Liver (tissue), 9 donors: ENCODE data around the gene BGN. TPM values are rescaled to one million over a fixed set of nuclear protein-coding genes. Genes with fewer than 3 reads are reported as not detected.

ENCODE experiments used
- DNase-seq: peaks from one replicate; pipeline ENCODE4 v3.0.0-alpha.2; 2017; ENCODE audit warnings: low spot score
- H3K27ac ChIP-seq, 2 donors: one replicate each; pipeline ENCODE4 v1.7.0; 2013; ENCODE audit warnings: inconsistent platforms in 2 of 2, low read length in 2 of 2, control low read depth in 1 of 2, low read depth in 1 of 2, mild to moderate bottlenecking in 1 of 2
- H3K27me3 ChIP-seq, 4 donors: one replicate each; pipeline versions ENCODE4 v1.6.1 to v1.7.0; 2013; ENCODE audit warnings: low read length in 3 of 4, inconsistent platforms in 1 of 4, mild to moderate bottlenecking in 1 of 4, moderate library complexity in 1 of 4; ENCODE audit not compliant: control insufficient read depth in 4 of 4, insufficient read depth in 4 of 4
- H3K36me3 ChIP-seq, 4 donors: one replicate each; pipeline versions ENCODE4 v1.6.1 to v1.7.0; 2013; ENCODE audit warnings: low read length in 3 of 4, mild to moderate bottlenecking in 3 of 4, low read depth in 1 of 4, moderate library complexity in 1 of 4; ENCODE audit not compliant: control insufficient read depth in 4 of 4, insufficient read depth in 3 of 4
- H3K4me1 ChIP-seq, 4 donors: one replicate each; pipeline versions ENCODE4 v1.6.1 to v1.7.0; 2013; ENCODE audit warnings: low read length in 3 of 4, mild to moderate bottlenecking in 3 of 4, moderate library complexity in 1 of 4; ENCODE audit not compliant: control insufficient read depth in 4 of 4, insufficient read depth in 4 of 4
- H3K4me3 ChIP-seq, 3 donors: one replicate each; pipeline versions ENCODE4 v1.6.1 to v1.7.0; 2013; ENCODE audit warnings: low read length in 3 of 3, control low read depth in 1 of 3, low read depth in 1 of 3, mild to moderate bottlenecking in 1 of 3
- H3K9ac ChIP-seq, 2 donors: one replicate each; pipeline ENCODE4 v1.7.0; 2013; ENCODE audit warnings: low read length in 2 of 2, mild to moderate bottlenecking in 2 of 2, moderate library complexity in 2 of 2, control low read depth in 1 of 2, low read depth in 1 of 2
- H3K9me3 ChIP-seq, 4 donors: one replicate each; pipeline versions ENCODE4 v1.6.1 to v1.7.0; 2013; ENCODE audit warnings: low read length in 3 of 4; ENCODE audit not compliant: control insufficient read depth in 4 of 4
- EGR1 ChIP-seq, 2 donors: IDR thresholded peaks; 2 replicates each; pipeline ENCODE4 v1.6.1; 2016 to 2018; ENCODE audit warnings: antibody characterized with exemption in 2 of 2, low read depth in 2 of 2
- FOXA1 ChIP-seq: IDR thresholded peaks from 2 replicates; pipeline ENCODE4 v1.6.1; 2016; ENCODE audit warnings: antibody characterized with exemption
- FOXA2 ChIP-seq: IDR thresholded peaks from 2 replicates; pipeline ENCODE4 v1.6.1; 2016; ENCODE audit warnings: antibody characterized with exemption
- GABPA ChIP-seq, 2 donors: IDR thresholded peaks in 1 of 2; conservative IDR thresholded peaks in 1 of 2; 2 replicates each; pipeline ENCODE4 v1.6.1; 2016; ENCODE audit warnings: antibody characterized with exemption in 2 of 2, mild to moderate bottlenecking in 1 of 2, moderate library complexity in 1 of 2
- HNF4A ChIP-seq, 2 donors: conservative IDR thresholded peaks; 2 replicates each; pipeline ENCODE4 v1.6.1; 2016; ENCODE audit warnings: antibody characterized with exemption in 2 of 2, mild to moderate bottlenecking in 2 of 2
- HNF4G ChIP-seq: IDR thresholded peaks from 2 replicates; pipeline ENCODE4 v1.6.1; 2016; ENCODE audit warnings: antibody characterized with exemption
- NR2F2 ChIP-seq: IDR thresholded peaks from 2 replicates; pipeline ENCODE4 v1.6.1; 2016; ENCODE audit warnings: antibody characterized with exemption
- RAD21 ChIP-seq, 2 donors: IDR thresholded peaks; 2 replicates each; pipeline ENCODE4 v1.6.1; 2016; ENCODE audit warnings: antibody characterized with exemption in 2 of 2, mild to moderate bottlenecking in 2 of 2
- RXRA ChIP-seq, 2 donors: IDR thresholded peaks; 2 replicates each; pipeline ENCODE4 v1.6.1; 2017 to 2018; ENCODE audit warnings: antibody characterized with exemption in 2 of 2, mild to moderate bottlenecking in 1 of 2
- SP1 ChIP-seq: IDR thresholded peaks from 2 replicates; pipeline ENCODE4 v1.6.1; 2018; ENCODE audit warnings: antibody characterized with exemption, mild to moderate bottlenecking
- TAF1 ChIP-seq: conservative IDR thresholded peaks from 2 replicates; pipeline ENCODE4 v1.6.1; 2016; ENCODE audit warnings: antibody characterized with exemption, mild to moderate bottlenecking
- YY1 ChIP-seq: IDR thresholded peaks from 2 replicates; pipeline ENCODE4 v1.6.1; 2016; ENCODE audit warnings: antibody characterized with exemption, mild to moderate bottlenecking
- WGBS: extraction: QIAGEN DNeasy Blood & Tissue Kit; methylation state at CpG from one replicate; pipeline ENCODE4 v1.1.7; 2013; 5-methylcytosine and 5-hydroxymethylcytosine counted together
- polyA plus RNA-seq, 2 donors: library from polyadenylated mRNA; stranded (reverse) in 1 of 2; unstranded in 1 of 2; fragments of 200-250 nt in 1 of 2; fragments of >200 nt in 1 of 2; fragmentation: Nextera tagmentation in 1 of 2; extraction: Ambion mirVana in 1 of 2; gene quantifications; one replicate each; pipeline versions ENCODE4 v1.2.1 to v1.2.3, GENCODE V29; 2013 to 2015
- total RNA-seq, 2 donors: library from RNA; depleted of rRNA; stranded (reverse); fragments of >200 nt; gene quantifications; one replicate each; pipeline ENCODE4 v1.2.3, GENCODE V29; 2014
- TF ChIP-seq, protein P1 (sequence below): IDR thresholded peaks from 2 replicates; pipeline ENCODE4 v1.6.1; 2016; ENCODE audit warnings: antibody characterized with exemption
- TF ChIP-seq, protein P2 (sequence below): IDR thresholded peaks from 2 replicates; pipeline ENCODE4 v1.6.1; 2016; ENCODE audit warnings: antibody characterized with exemption
- TF ChIP-seq, protein P3 (sequence below): fragments of 150-350 bp; IDR thresholded peaks from 2 replicates; pipeline ENCODE4 v1.5.1; 2017; ENCODE audit warnings: improper control_type of control experiment, low read depth, low read length; ENCODE audit not compliant: missing input control
- TF ChIP-seq, protein P4 (sequence below): IDR thresholded peaks from 2 replicates; pipeline ENCODE4 v1.6.1; 2016; ENCODE audit warnings: antibody characterized with exemption, mild to moderate bottlenecking
- TF ChIP-seq, protein P5 (sequence below): IDR thresholded peaks from 2 replicates; pipeline ENCODE4 v1.6.1; 2016; ENCODE audit warnings: antibody characterized with exemption
- donor health status: healthy.
- donor health status: healthy.
- donor health status: healthy.
- donor health status: healthy.
- donor health status: healthy.

Gene BGN
- total and polyA plus RNA-seq, 4 donors = 11.7 to 131 (median 44.8) TPM

DNA sequence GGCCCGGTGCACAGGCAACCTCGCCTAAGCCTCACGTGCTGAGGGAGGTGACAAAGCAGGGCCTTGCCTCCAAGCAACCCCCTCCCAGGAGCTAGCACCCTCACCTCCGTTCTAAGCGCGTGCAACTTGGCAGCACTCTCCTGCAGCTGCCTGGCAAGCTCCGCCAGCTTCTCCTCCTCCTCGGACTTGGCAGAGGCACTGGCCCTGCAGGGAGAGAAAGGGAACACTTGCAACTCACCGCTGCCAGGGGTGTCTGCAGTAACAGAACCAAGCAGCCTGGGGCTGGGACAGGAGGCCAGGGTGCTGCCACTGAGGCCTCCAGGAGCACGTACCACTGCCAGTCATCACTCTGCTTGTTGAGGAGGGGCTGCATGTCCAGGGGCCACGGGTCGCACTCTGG, 38.6 kb upstream of the BGN start:
- 94% methylated on average over 12 of the region's 12 CpGs for WGBS
- TF ChIP-seq RAD21 (IDR thresholded peaks at IDR 0.05) (no peak), RXRA (IDR thresholded peaks at IDR 0.05) (no peak), YY1 (no peak), SP1 (no peak), FOXA1 (no peak), NR2F2 (no peak), TAF1 (no peak), FOXA2 (no peak)
- TF ChIP-seq, protein P1, sequence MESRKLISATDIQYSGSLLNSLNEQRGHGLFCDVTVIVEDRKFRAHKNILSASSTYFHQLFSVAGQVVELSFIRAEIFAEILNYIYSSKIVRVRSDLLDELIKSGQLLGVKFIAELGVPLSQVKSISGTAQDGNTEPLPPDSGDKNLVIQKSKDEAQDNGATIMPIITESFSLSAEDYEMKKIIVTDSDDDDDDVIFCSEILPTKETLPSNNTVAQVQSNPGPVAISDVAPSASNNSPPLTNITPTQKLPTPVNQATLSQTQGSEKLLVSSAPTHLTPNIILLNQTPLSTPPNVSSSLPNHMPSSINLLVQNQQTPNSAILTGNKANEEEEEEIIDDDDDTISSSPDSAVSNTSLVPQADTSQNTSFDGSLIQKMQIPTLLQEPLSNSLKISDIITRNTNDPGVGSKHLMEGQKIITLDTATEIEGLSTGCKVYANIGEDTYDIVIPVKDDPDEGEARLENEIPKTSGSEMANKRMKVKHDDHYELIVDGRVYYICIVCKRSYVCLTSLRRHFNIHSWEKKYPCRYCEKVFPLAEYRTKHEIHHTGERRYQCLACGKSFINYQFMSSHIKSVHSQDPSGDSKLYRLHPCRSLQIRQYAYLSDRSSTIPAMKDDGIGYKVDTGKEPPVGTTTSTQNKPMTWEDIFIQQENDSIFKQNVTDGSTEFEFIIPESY = no peak
- TF ChIP-seq, protein P2, sequence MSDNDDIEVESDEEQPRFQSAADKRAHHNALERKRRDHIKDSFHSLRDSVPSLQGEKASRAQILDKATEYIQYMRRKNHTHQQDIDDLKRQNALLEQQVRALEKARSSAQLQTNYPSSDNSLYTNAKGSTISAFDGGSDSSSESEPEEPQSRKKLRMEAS = no peak
- TF ChIP-seq, protein P3, sequence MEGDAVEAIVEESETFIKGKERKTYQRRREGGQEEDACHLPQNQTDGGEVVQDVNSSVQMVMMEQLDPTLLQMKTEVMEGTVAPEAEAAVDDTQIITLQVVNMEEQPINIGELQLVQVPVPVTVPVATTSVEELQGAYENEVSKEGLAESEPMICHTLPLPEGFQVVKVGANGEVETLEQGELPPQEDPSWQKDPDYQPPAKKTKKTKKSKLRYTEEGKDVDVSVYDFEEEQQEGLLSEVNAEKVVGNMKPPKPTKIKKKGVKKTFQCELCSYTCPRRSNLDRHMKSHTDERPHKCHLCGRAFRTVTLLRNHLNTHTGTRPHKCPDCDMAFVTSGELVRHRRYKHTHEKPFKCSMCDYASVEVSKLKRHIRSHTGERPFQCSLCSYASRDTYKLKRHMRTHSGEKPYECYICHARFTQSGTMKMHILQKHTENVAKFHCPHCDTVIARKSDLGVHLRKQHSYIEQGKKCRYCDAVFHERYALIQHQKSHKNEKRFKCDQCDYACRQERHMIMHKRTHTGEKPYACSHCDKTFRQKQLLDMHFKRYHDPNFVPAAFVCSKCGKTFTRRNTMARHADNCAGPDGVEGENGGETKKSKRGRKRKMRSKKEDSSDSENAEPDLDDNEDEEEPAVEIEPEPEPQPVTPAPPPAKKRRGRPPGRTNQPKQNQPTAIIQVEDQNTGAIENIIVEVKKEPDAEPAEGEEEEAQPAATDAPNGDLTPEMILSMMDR = no peak
- TF ChIP-seq, protein P4, sequence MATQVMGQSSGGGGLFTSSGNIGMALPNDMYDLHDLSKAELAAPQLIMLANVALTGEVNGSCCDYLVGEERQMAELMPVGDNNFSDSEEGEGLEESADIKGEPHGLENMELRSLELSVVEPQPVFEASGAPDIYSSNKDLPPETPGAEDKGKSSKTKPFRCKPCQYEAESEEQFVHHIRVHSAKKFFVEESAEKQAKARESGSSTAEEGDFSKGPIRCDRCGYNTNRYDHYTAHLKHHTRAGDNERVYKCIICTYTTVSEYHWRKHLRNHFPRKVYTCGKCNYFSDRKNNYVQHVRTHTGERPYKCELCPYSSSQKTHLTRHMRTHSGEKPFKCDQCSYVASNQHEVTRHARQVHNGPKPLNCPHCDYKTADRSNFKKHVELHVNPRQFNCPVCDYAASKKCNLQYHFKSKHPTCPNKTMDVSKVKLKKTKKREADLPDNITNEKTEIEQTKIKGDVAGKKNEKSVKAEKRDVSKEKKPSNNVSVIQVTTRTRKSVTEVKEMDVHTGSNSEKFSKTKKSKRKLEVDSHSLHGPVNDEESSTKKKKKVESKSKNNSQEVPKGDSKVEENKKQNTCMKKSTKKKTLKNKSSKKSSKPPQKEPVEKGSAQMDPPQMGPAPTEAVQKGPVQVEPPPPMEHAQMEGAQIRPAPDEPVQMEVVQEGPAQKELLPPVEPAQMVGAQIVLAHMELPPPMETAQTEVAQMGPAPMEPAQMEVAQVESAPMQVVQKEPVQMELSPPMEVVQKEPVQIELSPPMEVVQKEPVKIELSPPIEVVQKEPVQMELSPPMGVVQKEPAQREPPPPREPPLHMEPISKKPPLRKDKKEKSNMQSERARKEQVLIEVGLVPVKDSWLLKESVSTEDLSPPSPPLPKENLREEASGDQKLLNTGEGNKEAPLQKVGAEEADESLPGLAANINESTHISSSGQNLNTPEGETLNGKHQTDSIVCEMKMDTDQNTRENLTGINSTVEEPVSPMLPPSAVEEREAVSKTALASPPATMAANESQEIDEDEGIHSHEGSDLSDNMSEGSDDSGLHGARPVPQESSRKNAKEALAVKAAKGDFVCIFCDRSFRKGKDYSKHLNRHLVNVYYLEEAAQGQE = no peak
- TF ChIP-seq, protein P5, sequence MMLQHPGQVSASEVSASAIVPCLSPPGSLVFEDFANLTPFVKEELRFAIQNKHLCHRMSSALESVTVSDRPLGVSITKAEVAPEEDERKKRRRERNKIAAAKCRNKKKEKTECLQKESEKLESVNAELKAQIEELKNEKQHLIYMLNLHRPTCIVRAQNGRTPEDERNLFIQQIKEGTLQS = no peak
- Histone ChIP-seq H3K4me1 (no peaks in the 10 kb centered on the region), H3K27me3 (no peaks in the 10 kb centered on the region), H3K9ac (no peak overlapping the region), H3K36me3 (peaks cover 0 to 4% (median 3%) of the 10 kb centered on the region in 4 donors), H3K9me3 (no peaks in the 10 kb centered on the region), H3K27ac (no peak overlapping the region), H3K4me3 (no peak overlapping the region)
- DNase-seq = no peak

DNA sequence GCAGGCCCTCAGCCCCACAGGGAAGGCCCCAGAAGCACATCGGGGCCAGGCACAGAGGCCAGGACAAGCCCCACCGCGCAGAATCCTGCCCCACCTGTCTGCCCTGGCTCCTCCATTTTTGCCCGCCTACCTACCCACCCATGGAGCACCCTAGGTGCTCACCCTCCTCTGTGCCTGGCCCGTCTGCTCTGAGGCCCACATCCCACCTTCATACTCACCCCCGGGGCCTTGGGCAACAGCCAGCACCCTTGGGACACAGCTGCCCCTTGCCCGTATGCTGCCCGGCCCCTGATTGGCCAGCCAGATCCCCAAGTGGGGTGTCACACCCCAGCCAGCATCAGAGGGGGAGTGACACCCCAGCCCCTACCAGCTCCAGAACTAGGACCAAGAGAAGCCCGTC, 38.1 kb upstream of the BGN start:
- no peak for DNase-seq

More for the DNA sequence above, 38.1 kb upstream of the BGN start:
- Histone ChIP-seq H3K27me3 (no peaks in the 10 kb centered on the region), H3K4me3 (no peak overlapping the region), H3K9me3 (no peaks in the 10 kb centered on the region), H3K9ac (no peak overlapping the region), H3K27ac (no peak overlapping the region), H3K4me1 (no peaks in the 10 kb centered on the region), H3K36me3 (peaks cover 0 to 5% (median 3%) of the 10 kb centered on the region in 4 donors)
- 97% methylated on average over 9 of the region's 9 CpGs for WGBS
- TF ChIP-seq, protein P3 = no peak
- TF ChIP-seq, protein P1 = no peak
- TF ChIP-seq, protein P5 = no peak
- no peak for TF ChIP-seq EGR1 (IDR thresholded peaks at IDR 0.05; ENCODE audit: low read depth in 2 of 2)
- no peak for TF ChIP-seq NR2F2
- TF ChIP-seq RXRA (IDR thresholded peaks at IDR 0.05) = no peak
- no peak for TF ChIP-seq GABPA (IDR thresholded peaks at IDR 0.05 in 1 of 2, conservative IDR thresholded peaks at IDR 0.05 in 1 of 2)
- no peak for TF ChIP-seq FOXA1
- TF ChIP-seq RAD21 (IDR thresholded peaks at IDR 0.05) = no peak
- TF ChIP-seq HNF4G = no peak
- TF ChIP-seq HNF4A (conservative IDR thresholded peaks at IDR 0.05) = no peak
